Esophagus muscularis mucosa (tissue), 4 donors: ENCODE results near the gene CWH43. TPM values are rescaled to one million over a fixed set of nuclear protein-coding genes. Genes with fewer than 3 reads are reported as not detected.

ENCODE experiments used
- DNase-seq: peaks from one replicate; pipeline ENCODE4 v3.0.0-alpha.2; 2017; ENCODE audit errors: extremely low spot score
- H3K27ac ChIP-seq, 4 donors: fragments of 200-600 bp; sonication (generic); replicated peaks in 1 of 4; 1 replicate in 3 of 4; 2 replicates in 1 of 4; pipeline ENCODE4 v1.5.1; 2016 to 2019; ENCODE audit warnings: mild to moderate bottlenecking in 1 of 4
- H3K27me3 ChIP-seq, 4 donors: fragments of 200-600 bp; sonication (generic); one replicate each; pipeline versions ENCODE4 v1.5.1 to v1.6.0; 2016 to 2019
- H3K36me3 ChIP-seq, 4 donors: fragments of 200-600 bp; sonication (generic); one replicate each; pipeline ENCODE4 v1.5.1; 2016 to 2019
- H3K4me1 ChIP-seq, 4 donors: fragments of 200-600 bp; sonication (generic); one replicate each; pipeline ENCODE4 v1.5.1; 2016 to 2019
- H3K4me3 ChIP-seq, 4 donors: fragments of 200-600 bp; sonication (generic); 1 replicate in 2 of 4; 2 replicates in 2 of 4; pipeline ENCODE4 v1.5.1; 2016 to 2019; ENCODE audit warnings: mild to moderate bottlenecking in 4 of 4, moderate library complexity in 1 of 4
- H3K9me3 ChIP-seq, 4 donors: fragments of 200-600 bp; sonication (generic); 1 replicate in 3 of 4; 2 replicates in 1 of 4; pipeline ENCODE4 v1.5.1; 2016 to 2019
- CTCF ChIP-seq, 3 experiments: fragments of 200-600 bp in 2 of 3; fragments of 450-650 bp in 1 of 3; sonication (generic) in 2 of 3; IDR thresholded peaks; one replicate each; pipeline ENCODE4 v1.5.1; 2017 to 2019; ENCODE audit warnings: antibody characterized with exemption in 3 of 3, mild to moderate bottlenecking in 2 of 3, moderate library complexity in 1 of 3
- EP300 ChIP-seq: sonication (generic); formaldehyde crosslinking; IDR thresholded peaks from one replicate; pipeline ENCODE4 v1.6.1; 2017; ENCODE audit warnings: antibody characterized with exemption
- POLR2A ChIP-seq: fragments of 450-650 bp; IDR thresholded peaks from one replicate; pipeline ENCODE4 v1.6.1; 2017; ENCODE audit warnings: antibody characterized with exemption, moderate library complexity, mild to moderate bottlenecking, low read depth
- POLR2AphosphoS5 ChIP-seq, 2 donors: sonication (generic); formaldehyde crosslinking; IDR thresholded peaks; one replicate each; pipeline ENCODE4 v1.6.1; 2017; ENCODE audit warnings: antibody characterized with exemption in 2 of 2
- WGBS: methylation state at CpG from one replicate; pipeline ENCODE4 v1.1.5; 2018; 5-methylcytosine and 5-hydroxymethylcytosine counted together
- intact Hi-C: fragments of 100-400 bp; cut with DNase I; formaldehyde crosslinking; loops from one replicate; pipeline ENCODE4 v1.15.1; 2023
- total RNA-seq, 4 donors: library from RNA; depleted of rRNA; stranded (reverse); fragments of >200 nt; gene quantifications; one replicate each; pipeline versions ENCODE4 v1.1.0 to v1.2.1, GENCODE V29; 2016

Gene CWH43
- not detected for total RNA-seq

- DNase-seq = peak; percentile 82
- Histone ChIP-seq H3K36me3 (no peaks in the 10 kb centered on the region), H3K4me1 (peaks cover 0 to 11% (median 8%) of the 10 kb centered on the region in 4 donors), H3K27me3 (peaks cover 0 to 46% (median 10%) of the 10 kb centered on the region in 4 donors), H3K4me3 (no peak within 1 kb of the TSS), H3K9me3 (no peaks in the 10 kb centered on the region), H3K27ac (no peak within 1 kb of the TSS)
- intact Hi-C loops = no loop called here
- TF ChIP-seq EP300 (no peak), CTCF (IDR thresholded peaks at IDR 0.05) (no peak), POLR2A (no peak), POLR2AphosphoS5 (IDR thresholded peaks at IDR 0.05) (no peak)
- WGBS = 3% methylated on average over 34 of the region's 63 CpGs
Observed at GRCh38 chr4:48985976-48986653, at the start of gene CWH43. Gene CWH43, plus strand, starts transcription at chr4:48986275. Its CDS starts 155 bp downstream, at chr4:48986430.

- H3K36me3 ChIP-seq = no peaks in the 10 kb centered on the region
- intact Hi-C loops = no loop called here
- H3K27ac ChIP-seq = no peak overlapping the region
- peaks cover 0 to 8% (median 2%) of the 10 kb centered on the region in 4 donors for H3K9me3 ChIP-seq
- TF ChIP-seq POLR2A (no peak), EP300 (no peak)
- H3K4me1 ChIP-seq = no peaks in the 10 kb centered on the region
- H3K4me3 ChIP-seq = no peak overlapping the region
- 88% methylated on average over 2 of the region's 2 CpGs for WGBS
- peak; percentile 21 for DNase-seq
- H3K27me3 ChIP-seq = no peaks in the 10 kb centered on the region
Observed at GRCh38 chr4:48937033-48937432, 49.0 kb upstream of the CWH43 start.

GRCh38 chr4:48938831-48939230, 47.2 kb upstream of the CWH43 start:
- Histone ChIP-seq H3K4me3 (no peak overlapping the region), H3K36me3 (no peaks in the 10 kb centered on the region), H3K27ac (no peak overlapping the region), H3K9me3 (peaks cover 0 to 8% (median 2%) of the 10 kb centered on the region in 4 donors), H3K27me3 (no peaks in the 10 kb centered on the region), H3K4me1 (no peaks in the 10 kb centered on the region)
- intact Hi-C loops = no loop called here
- TF ChIP-seq POLR2A (no peak), POLR2AphosphoS5 (IDR thresholded peaks at IDR 0.05) (no peak), EP300 (no peak), CTCF (IDR thresholded peaks at IDR 0.05) (no peak)
- WGBS = 74% methylated on average over 3 of the region's 3 CpGs
- no peak for DNase-seq

GRCh38 chr4:48939785-48940184, 46.3 kb upstream of the CWH43 start:
- Histone ChIP-seq H3K4me3 (no peak overlapping the region), H3K27ac (no peak overlapping the region), H3K27me3 (no peaks in the 10 kb centered on the region), H3K9me3 (peaks cover 0 to 8% (median 2%) of the 10 kb centered on the region in 4 donors), H3K36me3 (no peaks in the 10 kb centered on the region), H3K4me1 (no peaks in the 10 kb centered on the region)
- DNase-seq = no peak
- TF ChIP-seq POLR2A = no peak
- no peak for TF ChIP-seq CTCF (IDR thresholded peaks at IDR 0.05)
- peak in 1 of 2 donors; percentile 61 for TF ChIP-seq POLR2AphosphoS5 (IDR thresholded peaks at IDR 0.05)
- intact Hi-C loops = no loop called here

GRCh38 chr4:48943387-48943786, 42.7 kb upstream of the CWH43 start:
- Histone ChIP-seq H3K9me3 (peaks cover 0 to 3% (median under 1%) of the 10 kb centered on the region in 4 donors), H3K4me1 (no peaks in the 10 kb centered on the region), H3K27ac (no peak overlapping the region), H3K4me3 (no peak overlapping the region), H3K36me3 (no peaks in the 10 kb centered on the region), H3K27me3 (no peaks in the 10 kb centered on the region)
- TF ChIP-seq POLR2A = no peak
- no peak for TF ChIP-seq CTCF (IDR thresholded peaks at IDR 0.05)
- no peak for TF ChIP-seq POLR2AphosphoS5 (IDR thresholded peaks at IDR 0.05)
- no peak for TF ChIP-seq EP300
- 62% methylated on average over 1 of the region's 1 CpG for WGBS
- intact Hi-C loops = no loop called here
- DNase-seq = no peak
